Upper lobe of left lung (tissue), 4 donors: ENCODE measurements around the gene ADGRL3.

Experiments
- POLR2A ChIP-seq, 4 donors: fragments of 450-650 bp; IDR thresholded peaks; one replicate each; pipeline ENCODE4 v1.5.1; 2016 to 2017; ENCODE audit warnings: antibody characterized with exemption in 4 of 4, mild to moderate bottlenecking in 2 of 4
- POLR2AphosphoS5 ChIP-seq, 2 donors: sonication (generic); formaldehyde crosslinking; IDR thresholded peaks; one replicate each; pipeline ENCODE4 v1.5.1; 2017; ENCODE audit warnings: antibody characterized with exemption in 2 of 2
- TF ChIP-seq, protein P1 (sequence below), 6 experiments: fragments of 450-650 bp in 4 of 6; fragments of 200-600 bp in 2 of 6; sonication (generic) in 2 of 6; IDR thresholded peaks; one replicate each; pipeline ENCODE4 v1.5.1; 2016 to 2019; ENCODE audit warnings: antibody characterized with exemption in 6 of 6

DNA sequence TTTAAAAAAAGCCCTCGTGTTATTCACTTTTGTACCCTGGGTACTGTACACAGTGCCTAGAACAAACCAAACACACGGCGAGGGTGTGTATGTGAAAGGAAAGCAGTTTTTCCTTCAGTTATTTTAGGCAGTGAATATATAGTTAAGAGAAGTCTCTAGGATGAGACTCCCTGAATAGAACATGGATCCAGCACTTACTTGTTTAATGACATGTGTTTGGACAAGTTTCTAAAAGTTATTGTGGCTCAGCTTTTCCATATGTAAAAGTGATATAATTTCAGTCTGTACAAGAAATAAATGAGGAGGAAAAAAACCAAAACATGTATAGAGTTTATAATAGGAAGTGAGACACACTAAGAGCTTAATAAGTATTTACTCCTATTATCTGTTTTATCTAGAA lies 273.2 kb downstream of the ADGRL3 start:
- TF ChIP-seq, protein P1, sequence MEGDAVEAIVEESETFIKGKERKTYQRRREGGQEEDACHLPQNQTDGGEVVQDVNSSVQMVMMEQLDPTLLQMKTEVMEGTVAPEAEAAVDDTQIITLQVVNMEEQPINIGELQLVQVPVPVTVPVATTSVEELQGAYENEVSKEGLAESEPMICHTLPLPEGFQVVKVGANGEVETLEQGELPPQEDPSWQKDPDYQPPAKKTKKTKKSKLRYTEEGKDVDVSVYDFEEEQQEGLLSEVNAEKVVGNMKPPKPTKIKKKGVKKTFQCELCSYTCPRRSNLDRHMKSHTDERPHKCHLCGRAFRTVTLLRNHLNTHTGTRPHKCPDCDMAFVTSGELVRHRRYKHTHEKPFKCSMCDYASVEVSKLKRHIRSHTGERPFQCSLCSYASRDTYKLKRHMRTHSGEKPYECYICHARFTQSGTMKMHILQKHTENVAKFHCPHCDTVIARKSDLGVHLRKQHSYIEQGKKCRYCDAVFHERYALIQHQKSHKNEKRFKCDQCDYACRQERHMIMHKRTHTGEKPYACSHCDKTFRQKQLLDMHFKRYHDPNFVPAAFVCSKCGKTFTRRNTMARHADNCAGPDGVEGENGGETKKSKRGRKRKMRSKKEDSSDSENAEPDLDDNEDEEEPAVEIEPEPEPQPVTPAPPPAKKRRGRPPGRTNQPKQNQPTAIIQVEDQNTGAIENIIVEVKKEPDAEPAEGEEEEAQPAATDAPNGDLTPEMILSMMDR (IDR thresholded peaks at IDR 0.05), result no peak
- TF ChIP-seq POLR2A (IDR thresholded peaks at IDR 0.05) (no peak), POLR2AphosphoS5 (IDR thresholded peaks at IDR 0.05) (no peak)
